Left ventricle myocardium inferior (tissue), 1 donor: ENCODE results near the gene GGTA1. TPM values are rescaled to one million over a fixed set of nuclear protein-coding genes. Genes with fewer than 3 reads are reported as not detected.

Experiments
- DNase-seq: peaks from one replicate; pipeline ENCODE4 v3.0.0-alpha.2; 2020
- H3K27ac ChIP-seq: fragments of 200-600 bp; replicated peaks from 2 replicates; pipeline ENCODE4 v1.8.0; 2021
- H3K27me3 ChIP-seq: fragments of 200-600 bp; 2 replicates; pipeline ENCODE4 v1.8.0; 2021; ENCODE audit warnings: low read depth
- H3K36me3 ChIP-seq: fragments of 200-600 bp; 2 replicates; pipeline ENCODE4 v1.8.0; 2021
- H3K4me1 ChIP-seq: fragments of 200-600 bp; 2 replicates; pipeline ENCODE4 v1.8.0; 2021
- H3K4me3 ChIP-seq: fragments of 200-600 bp; 2 replicates; pipeline ENCODE4 v1.8.0; 2021; ENCODE audit warnings: mild to moderate bottlenecking, moderate library complexity
- H3K9me3 ChIP-seq: fragments of 200-600 bp; replicated peaks from 2 replicates; pipeline ENCODE4 v1.8.0; 2021
- CTCF ChIP-seq: fragments of 200-600 bp; IDR thresholded peaks from 2 replicates; pipeline ENCODE4 v1.8.0; 2021; ENCODE audit warnings: antibody characterized with exemption, mild to moderate bottlenecking, borderline replicate concordance
- intact Hi-C: fragments of 100-400 bp; cut with micrococcal nuclease; formaldehyde crosslinking; loops from one replicate; pipeline ENCODE4 v1.11.0; 2022
- total RNA-seq: library from RNA; stranded (reverse); fragmentation: NEBNext Ultra II Directional; extraction: Animal tissue kit (Norgen Biotek cat#: 25700); gene quantifications from one replicate; pipeline ENCODE4 v1.2.1, GENCODE V29; 2021
- donor health status: DM: no; HTN: yes; CAD: no; lungs with severe emphysema.

Gene GGTA1
- total RNA-seq, 1 donor from 2014 or later, result 34.1 TPM

GRCh38 chr9:121500165-121500478 lies 478 bp upstream of the GGTA1 start:
- Histone ChIP-seq H3K4me1 (peaks cover 33% of the 10 kb centered on the region), H3K27ac (peak overlapping the region; percentile 92), H3K36me3 (no peaks in the 10 kb centered on the region), H3K9me3 (peaks cover 8% of the 10 kb centered on the region), H3K27me3 (no peaks in the 10 kb centered on the region), H3K4me3 (peak overlapping the region; percentile 83)
- no peak for TF ChIP-seq CTCF
- intact Hi-C loops, result no loop called here
- DNase-seq, result no peak

- DNase-seq, result no peak
- peaks cover 8% of the 10 kb centered on the region for H3K9me3 ChIP-seq
- no peaks in the 10 kb centered on the region for H3K27me3 ChIP-seq
- intact Hi-C loops, result no loop called here
- peaks cover 33% of the 10 kb centered on the region for H3K4me1 ChIP-seq
- peak overlapping the region; percentile 92 for H3K27ac ChIP-seq
- no peaks in the 10 kb centered on the region for H3K36me3 ChIP-seq
- H3K4me3 ChIP-seq, result peak overlapping the region; percentile 83
- TF ChIP-seq CTCF, result no peak
Measured at GRCh38 chr9:121499177-121499426, 542 bp downstream of the GGTA1 start.

GRCh38 chr9:121498487-121499176 lies 1.0 kb downstream of the GGTA1 start:
- Histone ChIP-seq H3K27me3 (no peaks in the 10 kb centered on the region), H3K27ac (peak overlapping the region; percentile 92), H3K4me1 (peaks cover 33% of the 10 kb centered on the region), H3K36me3 (no peaks in the 10 kb centered on the region), H3K9me3 (peaks cover 8% of the 10 kb centered on the region), H3K4me3 (peak overlapping the region; percentile 83)
- no peak for DNase-seq
- intact Hi-C loops, result no loop called here
- peak; percentile 19 for TF ChIP-seq CTCF

GRCh38 chr9:121498150-121498486 lies 1.5 kb downstream of the GGTA1 start:
- peak; percentile 34 for DNase-seq
- TF ChIP-seq CTCF, result peak; percentile 77
- Histone ChIP-seq H3K4me1 (peaks cover 33% of the 10 kb centered on the region), H3K9me3 (peaks cover 8% of the 10 kb centered on the region), H3K27me3 (no peaks in the 10 kb centered on the region), H3K4me3 (peak overlapping the region; percentile 83), H3K27ac (peak overlapping the region; percentile 92), H3K36me3 (no peaks in the 10 kb centered on the region)
- intact Hi-C loops, result no loop called here

GRCh38 chr9:121495976-121496375 lies 3.7 kb downstream of the GGTA1 start:
- no peak overlapping the region for H3K27ac ChIP-seq
- no peak overlapping the region for H3K4me3 ChIP-seq
- H3K9me3 ChIP-seq, result peaks cover 8% of the 10 kb centered on the region
- intact Hi-C loops, result no loop called here
- H3K36me3 ChIP-seq, result no peaks in the 10 kb centered on the region
- no peaks in the 10 kb centered on the region for H3K27me3 ChIP-seq
- H3K4me1 ChIP-seq, result peaks cover 33% of the 10 kb centered on the region
- TF ChIP-seq CTCF, result no peak
- no peak for DNase-seq

- intact Hi-C loops, result no loop called here
- peak overlapping the region; percentile 36 for H3K27ac ChIP-seq
- no peaks in the 10 kb centered on the region for H3K27me3 ChIP-seq
Measured at GRCh38 chr9:121494192-121494591, 5.5 kb downstream of the GGTA1 start.

More at GRCh38 chr9:121494192-121494591, 5.5 kb downstream of the GGTA1 start:
- DNase-seq, result no peak
- Histone ChIP-seq H3K9me3 (peaks cover 8% of the 10 kb centered on the region), H3K4me1 (peaks cover 19% of the 10 kb centered on the region), H3K36me3 (no peaks in the 10 kb centered on the region), H3K4me3 (no peak overlapping the region)
- TF ChIP-seq CTCF, result no peak
